A549 (cell line): ENCODE data around the gene ANKRD24. TPM values are rescaled to one million over a fixed set of nuclear protein-coding genes. Genes with fewer than 3 reads are reported as not detected.
A peak's percentile ranks its signal among the peaks of the same experiment; 100 is the strongest.

Experiments used
- ATAC-seq, 2 experiments: fragments of 200-7000 bp in 1 of 2; fragments of >200 bp in 1 of 2; cut with Nextera tagmentation in 1 of 2; cut with Tn5 transposase in 1 of 2; 3 replicates each; pipeline versions ENCODE4 v1.8.0 to v1.9.1; 2018 to 2020; ENCODE audit warnings: mild to moderate bottlenecking in 1 of 2, moderate library complexity in 1 of 2
- CTCF ChIA-PET: fragments of 300-600 bp; sonication (Branson Sonifier 250); formaldehyde crosslinking; extraction: SDS; loops from one replicate; lab custom pipeline; 2021; ENCODE audit warnings: antibody characterized with exemption, inconsistent platforms; lab: Yijun Ruan, JAX
- POLR2A ChIA-PET: fragments of 350-600 bp; formaldehyde crosslinking; extraction: SDS; loops from one replicate; lab custom pipeline; 2021; ENCODE audit warnings: antibody characterized with exemption, inconsistent platforms; lab: Yijun Ruan, JAX
- DNase-seq, 2 experiments: peaks; one replicate each; pipeline versions ENCODE4 v3.0.0 to v3.0.0-alpha.2; 2011 to 2016; ENCODE audit warnings: low read depth in 1 of 2, low spot score in 1 of 2
- FAIRE-seq: peaks from 2 replicates; lab custom pipeline; 2011; peaks lifted over from hg19 to GRCh38; lab: Jason Lieb, UNC
- H3K27ac ChIP-seq, 2 experiments: fragments of >200 bp; sonication (Bioruptor Twin); formaldehyde crosslinking; 3 replicates each; pipeline ENCODE4 v1.5.1; 2016 to 2017
- H3K4me1 ChIP-seq: fragments of >200 bp; sonication (Bioruptor Twin); formaldehyde crosslinking; 3 replicates; pipeline ENCODE4 v1.6.1; 2016
- H3K4me2 ChIP-seq: fragments of >200 bp; sonication (Bioruptor Twin); formaldehyde crosslinking; 3 replicates; pipeline ENCODE4 v1.6.1; 2016
- H3K4me3 ChIP-seq: fragments of >200 bp; sonication (Bioruptor Twin); formaldehyde crosslinking; 3 replicates; pipeline ENCODE4 v1.5.1; 2016
- H3K9me3 ChIP-seq: fragments of >200 bp; sonication (Bioruptor Twin); formaldehyde crosslinking; 3 replicates; pipeline ENCODE4 v1.6.1; 2016
- BHLHE40 ChIP-seq: IDR thresholded peaks from 2 replicates; pipeline ENCODE4 v1.6.1; 2012; ENCODE audit warnings: low read depth, low read length, inconsistent platforms
- CBX2 ChIP-seq: fragments of 200-600 bp; sonication (generic); IDR thresholded peaks from 2 replicates; pipeline ENCODE4 v1.6.1; 2016; ENCODE audit warnings: low read depth, mild to moderate bottlenecking, borderline replicate concordance
- CEBPB ChIP-seq, 2 experiments: fragments of >200 bp in 1 of 2; sonication (Bioruptor Twin) in 1 of 2; formaldehyde crosslinking in 1 of 2; IDR thresholded peaks; 2 replicates each; pipeline ENCODE4 v1.6.1; 2012 to 2016
- CHD2 ChIP-seq: fragments of 150-350 bp; IDR thresholded peaks from 2 replicates; pipeline ENCODE4 v1.6.1; 2014; ENCODE audit warnings: low read length; ENCODE audit not compliant: partially characterized antibody
- EHMT2 ChIP-seq: fragments of 200-600 bp; sonication (generic); IDR thresholded peaks from 2 replicates; pipeline ENCODE4 v1.6.1; 2016; ENCODE audit warnings: antibody characterized with exemption, low read depth, mild to moderate bottlenecking, moderate library complexity
- FOXS1 ChIP-seq: fragments of 250-450 bp; sonication (Bioruptor Pico); IDR thresholded peaks from 2 replicates; pipeline ENCODE4 v1.5.0; 2020; ENCODE audit warnings: mild to moderate bottlenecking, moderate library complexity
- GATA3 ChIP-seq: IDR thresholded peaks from 2 replicates; pipeline ENCODE4 v1.6.1; 2012; ENCODE audit warnings: borderline replicate concordance
- HDAC2 ChIP-seq: fragments of 200-600 bp; sonication (generic); IDR thresholded peaks from 2 replicates; pipeline ENCODE4 v1.6.1; 2016
- HEYL ChIP-seq: fragments of 250-450 bp; sonication (Bioruptor Pico); IDR thresholded peaks from 2 replicates; pipeline ENCODE4 v1.8.0; 2021; ENCODE audit warnings: mild to moderate bottlenecking, moderate library complexity
- MAZ ChIP-seq: fragments of 150-350 bp; IDR thresholded peaks from 2 replicates; pipeline ENCODE4 v1.6.1; 2014; ENCODE audit warnings: antibody characterized with exemption, low read depth, low read length, borderline replicate concordance
- NPAS2 ChIP-seq: fragments of 250-450 bp; sonication (Bioruptor Pico); IDR thresholded peaks from 2 replicates; pipeline ENCODE4 v1.8.0; 2022; ENCODE audit warnings: mild to moderate bottlenecking, moderate library complexity, borderline replicate concordance
- PHF8 ChIP-seq: fragments of 200-600 bp; sonication (generic); IDR thresholded peaks from 2 replicates; pipeline ENCODE4 v1.6.1; 2016; ENCODE audit warnings: low read depth, mild to moderate bottlenecking, antibody characterized with exemption, moderate library complexity, borderline replicate concordance
- RAD21 ChIP-seq, 2 experiments: fragments of >200 bp in 1 of 2; sonication (Bioruptor Twin) in 1 of 2; formaldehyde crosslinking in 1 of 2; IDR thresholded peaks in 1 of 2; conservative IDR thresholded peaks in 1 of 2; 2 replicates in 1 of 2; 3 replicates in 1 of 2; pipeline ENCODE4 v1.6.1; 2012 to 2018; ENCODE audit warnings: inconsistent platforms in 1 of 2
- RARB ChIP-seq: fragments of 250-450 bp; sonication (Bioruptor Pico); IDR thresholded peaks from 2 replicates; pipeline ENCODE4 v1.8.0; 2021; ENCODE audit warnings: mild to moderate bottlenecking, moderate library complexity
- RFX5 ChIP-seq: fragments of 450-650 bp; IDR thresholded peaks from 2 replicates; pipeline ENCODE4 v1.7.1; 2014; ENCODE audit warnings: antibody characterized with exemption, mild to moderate bottlenecking, moderate library complexity
- RNF2 ChIP-seq: fragments of 200-600 bp; sonication (generic); IDR thresholded peaks from 2 replicates; pipeline ENCODE4 v1.6.1; 2016; ENCODE audit warnings: low read depth, mild to moderate bottlenecking, antibody characterized with exemption, moderate library complexity, borderline replicate concordance
- SREBF2 ChIP-seq: fragments of 450-650 bp; IDR thresholded peaks from 2 replicates; pipeline ENCODE4 v1.6.1; 2014; ENCODE audit warnings: mild to moderate bottlenecking, moderate library complexity
- TP53 ChIP-seq: fragments of 250-450 bp; sonication (Bioruptor Pico); IDR thresholded peaks from 2 replicates; pipeline ENCODE4 v1.5.0; 2021; ENCODE audit warnings: mild to moderate bottlenecking, moderate library complexity
- ZC3H11A ChIP-seq: fragments of 450-650 bp; IDR thresholded peaks from 2 replicates; pipeline ENCODE4 v1.6.1; 2014; ENCODE audit warnings: antibody characterized with exemption, mild to moderate bottlenecking
- WGBS: methylation state at CpG from one replicate; pipeline ENCODE4 v1.1.6; 2017; ENCODE audit errors: missing lambda C conversion rate; 5-methylcytosine and 5-hydroxymethylcytosine counted together
- polyA plus RNA-seq, 4 experiments: library from polyadenylated mRNA; depleted of rRNA in 3 of 4; stranded (reverse); fragments of >200 nt; fragmentation: RNase III in 1 of 4; extraction: RNeasy Plus Mini Kit Qiagen cat#74134 plus additional on column Dnase treatment in 1 of 4; gene quantifications; 2 replicates in 3 of 4; 3 replicates in 1 of 4; pipeline ENCODE4 v1.2.3, GENCODE V29; 2011 to 2017
- TF ChIP-seq, protein P1 (sequence below): IDR thresholded peaks from 2 replicates; pipeline ENCODE4 v1.6.1; 2012
- TF ChIP-seq, protein P2 (sequence below): fragments of >200 bp; sonication (Bioruptor Twin); formaldehyde crosslinking; IDR thresholded peaks from 3 replicates; pipeline ENCODE4 v1.6.1; 2016
- TF ChIP-seq, protein P3 (sequence below): fragments of 450-650 bp; IDR thresholded peaks from 2 replicates; pipeline ENCODE4 v1.6.1; 2014; ENCODE audit warnings: antibody characterized with exemption

ANKRD24 gene
- polyA plus RNA-seq, 2 of the 4 experiments (the other 2 are of a cell fraction) = 0.28 to 0.36 TPM

DNA sequence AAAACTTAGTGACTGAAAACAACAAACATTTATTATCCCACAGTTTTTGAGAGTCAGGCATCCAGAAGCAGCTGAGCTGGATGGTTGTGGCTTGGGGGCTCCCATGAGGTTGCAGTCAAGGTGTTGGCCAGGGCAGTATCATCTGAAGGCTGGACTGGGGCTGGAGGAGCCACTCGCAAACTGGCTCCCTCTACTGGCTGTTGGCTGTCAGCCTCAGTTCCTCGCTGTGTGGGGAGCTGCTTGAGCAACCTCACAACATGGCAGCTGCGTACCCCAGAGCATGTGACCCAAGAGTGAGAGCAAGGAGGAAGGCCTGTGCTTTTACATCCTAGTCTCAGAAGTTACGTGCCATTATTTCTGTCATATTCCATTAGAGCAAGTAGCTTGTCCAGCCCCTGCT, 74.1 kb downstream of the ANKRD24 start:
- Histone ChIP-seq H3K4me1 (no peaks in the 10 kb centered on the region), H3K9me3 (peaks cover 11% of the 10 kb centered on the region; the same call in 2 of the 3 replicates), H3K27ac (no peak overlapping the region), H3K4me3 (no peak overlapping the region), H3K4me2 (no peak overlapping the region)
- FAIRE-seq (no peak), ATAC-seq (no peak), DNase-seq (peak in 1 of 2 experiments; percentile 39)
- POLR2A ChIA-PET = no interaction called here
- TF ChIP-seq, protein P1, sequence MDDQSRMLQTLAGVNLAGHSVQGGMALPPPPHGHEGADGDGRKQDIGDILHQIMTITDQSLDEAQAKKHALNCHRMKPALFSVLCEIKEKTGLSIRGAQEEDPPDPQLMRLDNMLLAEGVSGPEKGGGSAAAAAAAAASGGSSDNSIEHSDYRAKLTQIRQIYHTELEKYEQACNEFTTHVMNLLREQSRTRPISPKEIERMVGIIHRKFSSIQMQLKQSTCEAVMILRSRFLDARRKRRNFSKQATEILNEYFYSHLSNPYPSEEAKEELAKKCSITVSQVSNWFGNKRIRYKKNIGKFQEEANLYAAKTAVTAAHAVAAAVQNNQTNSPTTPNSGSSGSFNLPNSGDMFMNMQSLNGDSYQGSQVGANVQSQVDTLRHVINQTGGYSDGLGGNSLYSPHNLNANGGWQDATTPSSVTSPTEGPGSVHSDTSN = no peak
- TF ChIP-seq RFX5 (no peak), RNF2 (no peak), CHD2 (no peak), RAD21 (conservative IDR thresholded peaks at IDR 0.05 in 1 of 2, IDR thresholded peaks at IDR 0.05 in 1 of 2) (no peak), TP53 (CRISPR knock-in tag) (no peak), ZC3H11A (no peak), PHF8 (no peak)
- TF ChIP-seq, protein P2, sequence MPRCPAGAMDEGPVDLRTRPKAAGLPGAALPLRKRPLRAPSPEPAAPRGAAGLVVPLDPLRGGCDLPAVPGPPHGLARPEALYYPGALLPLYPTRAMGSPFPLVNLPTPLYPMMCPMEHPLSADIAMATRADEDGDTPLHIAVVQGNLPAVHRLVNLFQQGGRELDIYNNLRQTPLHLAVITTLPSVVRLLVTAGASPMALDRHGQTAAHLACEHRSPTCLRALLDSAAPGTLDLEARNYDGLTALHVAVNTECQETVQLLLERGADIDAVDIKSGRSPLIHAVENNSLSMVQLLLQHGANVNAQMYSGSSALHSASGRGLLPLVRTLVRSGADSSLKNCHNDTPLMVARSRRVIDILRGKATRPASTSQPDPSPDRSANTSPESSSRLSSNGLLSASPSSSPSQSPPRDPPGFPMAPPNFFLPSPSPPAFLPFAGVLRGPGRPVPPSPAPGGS = no peak
- CTCF ChIA-PET = interaction anchor here (0.9 to 2.4 kb wide), 5 partner anchors 8 to 96 kb away, joined by 3 to 17 read pairs (median 5); partner anchors contain the start of gene YJU2
- 95% methylated on average over 4 of the region's 4 CpGs for WGBS

DNA sequence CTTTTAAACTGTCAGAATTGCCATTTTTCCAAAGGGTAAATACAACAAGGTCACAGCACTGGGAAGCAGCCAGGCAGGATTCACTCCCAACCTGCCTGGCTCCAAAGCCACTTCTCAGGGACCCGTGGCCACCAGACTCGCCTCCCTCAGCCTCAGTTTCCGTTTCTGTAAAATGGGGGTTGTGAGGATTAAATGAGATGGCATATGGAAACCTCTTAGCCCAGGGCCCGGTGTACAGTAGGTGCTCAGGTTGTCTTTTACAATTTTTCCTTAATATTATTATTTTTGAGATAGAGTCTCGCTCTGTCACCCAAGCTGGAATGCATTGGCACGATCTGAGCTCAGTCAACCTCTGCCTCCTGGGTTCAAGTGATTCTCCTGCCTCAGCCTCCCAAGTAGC, 74.5 kb downstream of the ANKRD24 start:
- CTCF ChIA-PET = interaction anchor here (0.9 to 1.9 kb wide), 4 partner anchors 8 to 96 kb away, joined by 3 to 5 read pairs (median 4); partner anchors contain the start of gene YJU2
- POLR2A ChIA-PET = no interaction called here
- no peak for DNase-seq
- Histone ChIP-seq H3K4me2 (no peak overlapping the region), H3K9me3 (peaks cover 11% of the 10 kb centered on the region; the same call in 2 of the 3 replicates), H3K4me3 (no peak overlapping the region), H3K27ac (no peak overlapping the region), H3K4me1 (no peaks in the 10 kb centered on the region)
- FAIRE-seq = no peak
- WGBS = 83% methylated on average over 6 of the region's 6 CpGs
- TF ChIP-seq GATA3 = no peak
- TF ChIP-seq BHLHE40 = no peak
- no peak for TF ChIP-seq CBX2
- no peak for TF ChIP-seq HDAC2
- TF ChIP-seq RFX5 = no peak
- no peak for TF ChIP-seq RARB (CRISPR knock-in tag)
- no peak for TF ChIP-seq SREBF2
- TF ChIP-seq RAD21 (conservative IDR thresholded peaks at IDR 0.05 in 1 of 2, IDR thresholded peaks at IDR 0.05 in 1 of 2) = no peak
- TF ChIP-seq, protein P3, sequence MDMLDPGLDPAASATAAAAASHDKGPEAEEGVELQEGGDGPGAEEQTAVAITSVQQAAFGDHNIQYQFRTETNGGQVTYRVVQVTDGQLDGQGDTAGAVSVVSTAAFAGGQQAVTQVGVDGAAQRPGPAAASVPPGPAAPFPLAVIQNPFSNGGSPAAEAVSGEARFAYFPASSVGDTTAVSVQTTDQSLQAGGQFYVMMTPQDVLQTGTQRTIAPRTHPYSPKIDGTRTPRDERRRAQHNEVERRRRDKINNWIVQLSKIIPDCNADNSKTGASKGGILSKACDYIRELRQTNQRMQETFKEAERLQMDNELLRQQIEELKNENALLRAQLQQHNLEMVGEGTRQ = no peak
- TF ChIP-seq CEBPB (IDR thresholded peaks at IDR 0.05) = no peak
- TF ChIP-seq EHMT2 = no peak
- no peak for TF ChIP-seq NPAS2 (CRISPR knock-in tag)
- no peak for TF ChIP-seq PHF8
- no peak for TF ChIP-seq MAZ
- no peak for TF ChIP-seq FOXS1
- ATAC-seq = no peak

DNA sequence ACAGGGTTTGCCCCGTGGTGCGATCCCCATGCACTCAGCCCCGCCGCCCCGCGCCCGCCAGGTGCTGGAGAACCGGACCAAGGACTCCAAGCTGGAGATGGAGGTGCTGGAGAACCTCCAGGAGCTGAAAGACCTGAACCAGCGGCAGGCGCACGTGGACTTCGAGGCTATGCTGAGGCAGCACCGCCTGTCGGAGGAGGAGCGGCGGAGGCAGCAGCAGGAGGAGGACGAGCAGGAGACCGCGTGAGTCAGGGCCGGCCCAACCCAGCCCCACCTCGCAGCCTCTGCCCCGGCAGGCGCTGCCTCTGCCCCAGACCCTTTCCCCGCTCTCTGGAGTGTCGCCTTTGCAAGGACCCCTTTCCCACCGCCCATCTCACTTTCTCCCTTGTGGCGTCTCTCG, 75.7 kb downstream of the ANKRD24 start:
- CTCF ChIA-PET = interaction anchor here (0.6 to 1.9 kb wide), 3 partner anchors 9 to 95 kb away, joined by 4 to 5 read pairs (median 5); no protein-coding TSS in a partner anchor
- FAIRE-seq (no peak), DNase-seq (no peak), ATAC-seq (peak; percentile 24 to 31; a peak in 2 of 6 replicates)
- Histone ChIP-seq H3K27ac (no peak overlapping the region), H3K4me3 (no peak overlapping the region), H3K9me3 (peaks cover 11% of the 10 kb centered on the region; the same call in 2 of the 3 replicates), H3K4me1 (no peaks in the 10 kb centered on the region), H3K4me2 (no peak overlapping the region)
- TF ChIP-seq, protein P3 = no peak
- TF ChIP-seq HEYL (CRISPR knock-in tag) = no peak
- no peak for TF ChIP-seq CBX2
- POLR2A ChIA-PET = interaction anchor here (0.5 kb wide), 1 partner anchor 206 kb away, joined by 4 read pairs; no protein-coding TSS in a partner anchor
- WGBS = 96% methylated on average over 19 of the region's 28 CpGs
